GM13976 (cell line): ENCODE data around the gene MS4A6E.
A peak's percentile ranks its signal among the peaks of the same experiment; 100 is the strongest.
"Not testable (repeated sequence)": the region's sequence is repeated elsewhere in the genome, so short reads cannot be mapped to it uniquely, and the experiment has no call there.

Experiments
- DNase-seq: peaks from one replicate; pipeline ENCODE4 v3.0.0; 2012; ENCODE audit warnings: low spot score
- CTCF ChIP-seq: IDR thresholded peaks from 2 replicates; pipeline ENCODE4 v1.5.1; 2012; ENCODE audit warnings: borderline replicate concordance, mild to moderate bottlenecking; ENCODE audit not compliant: insufficient read depth; ENCODE audit errors: extremely low read depth, missing control alignments, control extremely low read depth
- in situ Hi-C: fragments of 300-500 bp; cut with MboI; formaldehyde crosslinking; loops from one replicate; pipeline ENCODE4 v1.12.0; 2022; ENCODE audit warnings: low sequenced_read_pairs, mixed read lengths, inconsistent platforms; ENCODE audit not compliant: unreplicated experiment

The MS4A6E gene

GRCh38 chr11:60360621-60361020 is 33.6 kb downstream of the MS4A6E start:
- no peak for TF ChIP-seq CTCF
- DNase-seq = no peak
- in situ Hi-C loops = loop anchor here (10.0 kb wide), 2 partner anchors 124 to 254 kb away; no protein-coding TSS in a partner anchor

- TF ChIP-seq CTCF = no peak
- DNase-seq = no peak
- in situ Hi-C loops = loop anchor here (10.0 kb wide), 2 partner anchors 123 to 253 kb away; no protein-coding TSS in a partner anchor
Measured at GRCh38 chr11:60362241-60362640, 35.2 kb downstream of the MS4A6E start.

- in situ Hi-C loops = loop anchor here (10.0 kb wide), 2 partner anchors 121 to 251 kb away; no protein-coding TSS in a partner anchor
- peak; percentile 76 for TF ChIP-seq CTCF
- DNase-seq = peak; percentile 65
Measured at GRCh38 chr11:60363542-60364470, 36.8 kb downstream of the MS4A6E start.

- in situ Hi-C loops = loop anchor here (10.0 kb wide), 2 partner anchors 118 to 248 kb away; no protein-coding TSS in a partner anchor
Measured at GRCh38 chr11:60366262-60366904, 39.3 kb downstream of the MS4A6E start.

GRCh38 chr11:60367009-60367408 is 40.0 kb downstream of the MS4A6E start:
- peak; percentile 83 for DNase-seq
- TF ChIP-seq CTCF = no peak

More at GRCh38 chr11:60366262-60366904, 39.3 kb downstream of the MS4A6E start:
- not testable (repeated sequence) for DNase-seq

GRCh38 chr11:60367896-60368295 is 40.8 kb downstream of the MS4A6E start:
- no peak for DNase-seq
- no peak for TF ChIP-seq CTCF
- in situ Hi-C loops = loop anchor here (10.0 kb wide), 2 partner anchors 117 to 247 kb away; no protein-coding TSS in a partner anchor

More at GRCh38 chr11:60367009-60367408, 40.0 kb downstream of the MS4A6E start:
- in situ Hi-C loops = loop anchor here (10.0 kb wide), 2 partner anchors 118 to 248 kb away; no protein-coding TSS in a partner anchor
